Activated CD4-positive, CD25-positive, alpha-beta regulatory T cell treated with anti-CD3 and anti-CD28 coated beads, Interleukin-2, amount 50 U/mL, for 72 hours (primary cell): ENCODE measurements around the gene ZNF648.
"Not testable (repeated sequence)": the region's sequence is repeated elsewhere in the genome, so short reads cannot be mapped to it uniquely, and the experiment has no call there.

Experiments used
- DNase-seq: peaks from one replicate; pipeline ENCODE4 v3.0.0; 2021

Gene ZNF648

GRCh38 chr1:182061594-182061993 is at the start of gene ZNF648:
Gene ZNF648, minus strand, starts transcription at chr1:182061712. Its CDS starts 3,702 bp downstream, at chr1:182058010.
- DNase-seq = no peak

- no peak for DNase-seq
Measured at GRCh38 chr1:182110635-182111034, 49.1 kb upstream of the ZNF648 start.

- DNase-seq = no peak
Measured at GRCh38 chr1:182109771-182110170, 48.3 kb upstream of the ZNF648 start.

GRCh38 chr1:182107209-182107608 is 45.7 kb upstream of the ZNF648 start:
- DNase-seq = no peak

GRCh38 chr1:182102043-182102416 is 40.5 kb upstream of the ZNF648 start:
- no peak for DNase-seq

GRCh38 chr1:182101415-182102042 is 40.0 kb upstream of the ZNF648 start:
- no peak for DNase-seq

- no peak for DNase-seq
Measured at GRCh38 chr1:182098301-182098700, 36.8 kb upstream of the ZNF648 start.

GRCh38 chr1:182095946-182096345 is 34.4 kb upstream of the ZNF648 start:
- DNase-seq = no peak

- not testable (repeated sequence) for DNase-seq
Measured at GRCh38 chr1:182094514-182095005, 33.0 kb upstream of the ZNF648 start.

GRCh38 chr1:182093781-182094180 is 32.3 kb upstream of the ZNF648 start:
- no peak for DNase-seq

GRCh38 chr1:182092336-182092735 is 30.8 kb upstream of the ZNF648 start:
- no peak for DNase-seq

GRCh38 chr1:182091083-182091482 is 29.6 kb upstream of the ZNF648 start:
- DNase-seq = no peak

- no peak for DNase-seq
Measured at GRCh38 chr1:182087719-182088350, 26.3 kb upstream of the ZNF648 start.

GRCh38 chr1:182087304-182087703 is 25.8 kb upstream of the ZNF648 start:
- DNase-seq = no peak

GRCh38 chr1:182086620-182087019 is 25.1 kb upstream of the ZNF648 start:
- no peak for DNase-seq

GRCh38 chr1:182086136-182086535 is 24.6 kb upstream of the ZNF648 start:
- DNase-seq = no peak

- no peak for DNase-seq
Measured at GRCh38 chr1:182085726-182086125, 24.2 kb upstream of the ZNF648 start.

GRCh38 chr1:182084487-182085316 is 23.2 kb upstream of the ZNF648 start:
- DNase-seq = peak; percentile 83

GRCh38 chr1:182083851-182084486 is 22.5 kb upstream of the ZNF648 start:
- no peak for DNase-seq

GRCh38 chr1:182080955-182081582 is 19.6 kb upstream of the ZNF648 start:
- no peak for DNase-seq

GRCh38 chr1:182080040-182080439 is 18.5 kb upstream of the ZNF648 start:
- DNase-seq = no peak

GRCh38 chr1:182071924-182072323 is 10.4 kb upstream of the ZNF648 start:
- no peak for DNase-seq

- no peak for DNase-seq
Measured at GRCh38 chr1:182069028-182069466, 7.5 kb upstream of the ZNF648 start.
